ENCODE results near the gene ARPIN.

Gene ARPIN

DNA sequence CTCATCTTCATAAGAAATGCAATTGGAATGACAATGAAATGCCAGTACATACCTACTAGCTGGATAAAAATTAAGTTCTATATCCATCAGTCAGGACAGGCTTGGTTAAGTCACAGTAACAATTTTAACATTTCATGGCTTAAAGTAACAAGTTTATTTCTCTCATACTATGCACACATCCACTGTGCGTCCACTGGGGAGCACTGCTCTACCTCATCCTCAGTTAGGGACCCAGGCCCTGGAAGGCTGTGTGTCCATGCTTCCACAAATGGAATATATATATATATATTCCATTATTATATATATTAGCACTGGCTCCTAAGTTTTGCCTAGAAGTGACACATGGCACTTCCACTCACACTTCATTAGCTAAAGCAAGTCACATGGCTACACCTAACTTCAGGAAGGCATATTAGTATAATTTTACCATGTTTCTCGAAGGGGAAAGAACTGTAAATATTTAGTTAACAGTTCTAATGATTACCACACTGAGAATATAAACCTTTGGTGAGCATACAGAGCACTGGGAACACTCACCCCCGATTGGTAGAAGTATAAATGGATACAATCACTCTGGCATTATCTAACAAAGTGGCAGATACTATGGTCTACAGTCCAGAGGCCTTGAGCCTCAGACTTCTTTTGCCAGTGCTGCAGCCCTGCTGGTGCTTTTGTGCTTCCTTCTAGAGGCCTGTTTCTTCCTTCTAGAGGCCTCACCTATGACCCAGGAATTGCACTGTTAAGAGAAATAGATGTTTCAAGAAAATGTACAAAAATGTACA lies 47.6 kb downstream of the ARPIN start:
- Histone ChIP-seq H3K4me3 (ENCODE audit: low read length) (no peak overlapping the region), H3K4me1 (ENCODE audit: control insufficient read depth, low read depth, low read length) (no peaks in the 10 kb centered on the region), H2BK120ac (ENCODE audit: low read depth, low read length) (no peak overlapping the region), H2AK5ac (ENCODE audit: low read length) (no peak overlapping the region), H3K23ac (ENCODE audit: low read length) (no peak overlapping the region), H3K79me1 (ENCODE audit: low read length) (no peaks in the 10 kb centered on the region), H3K18ac (ENCODE audit: low read length) (no peak overlapping the region), H3K36me3 (ENCODE audit: control insufficient read depth, insufficient read depth, low read length) (peaks cover 1% of the 10 kb centered on the region), H3K56ac (ENCODE audit: low read length) (no peak overlapping the region), H3K4ac (ENCODE audit: low read depth, low read length) (no peak overlapping the region), H2BK15ac (replicated peaks; ENCODE audit: low read depth) (no peak overlapping the region), H4K8ac (ENCODE audit: low read depth, low read length) (no peak overlapping the region), H2BK5ac (ENCODE audit: low read length) (no peak overlapping the region), H3K9ac (ENCODE audit: low read length) (no peak overlapping the region), H3K27ac (ENCODE audit: low read depth, low read length) (no peak overlapping the region), H3K4me2 (ENCODE audit: low read length) (no peak overlapping the region), H4K5ac (ENCODE audit: low read length) (no peak overlapping the region), H3K27me3 (ENCODE audit: insufficient read depth, low read length, poor library complexity) (no peaks in the 10 kb centered on the region), H3K79me2 (ENCODE audit: control insufficient read depth, insufficient read depth, low read length) (no peaks in the 10 kb centered on the region)
- no CpG with 5 or more reads among the region's 3 CpGs for WGBS (ENCODE audit: extremely low coverage, insufficient coverage, low lambda C conversion rate)
- DNase-seq, result no peak

DNA sequence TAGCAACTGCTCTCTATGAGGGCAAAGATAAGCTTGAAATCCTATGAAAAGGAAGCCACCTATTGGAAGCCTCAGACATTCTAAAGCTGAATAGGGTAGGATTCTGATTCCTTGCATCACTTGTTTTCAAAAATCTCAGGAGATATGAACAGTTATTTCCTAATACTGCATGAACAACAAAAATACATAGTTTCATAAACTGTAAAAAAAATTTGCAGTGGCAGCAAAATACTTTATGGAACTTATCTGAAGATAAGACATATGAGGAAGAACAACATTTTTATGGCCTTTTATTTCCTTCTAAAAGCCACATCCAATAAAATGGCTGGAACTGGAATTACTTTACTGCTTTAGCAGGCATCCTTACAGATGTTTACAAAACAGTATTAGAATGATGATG lies 48.8 kb downstream of the ARPIN start:
- H2AK5ac ChIP-seq (ENCODE audit: low read length), result no peak overlapping the region
- H2BK5ac ChIP-seq (ENCODE audit: low read length), result no peak overlapping the region
- no peak overlapping the region for H3K4me3 ChIP-seq (ENCODE audit: low read length)
- no peak overlapping the region for H2BK15ac ChIP-seq (replicated peaks; ENCODE audit: low read depth)
- no peak overlapping the region for H3K18ac ChIP-seq (ENCODE audit: low read length)
- H3K9ac ChIP-seq (ENCODE audit: low read length), result no peak overlapping the region
- no peak overlapping the region for H3K27ac ChIP-seq (ENCODE audit: low read depth, low read length)
- DNase-seq, result no peak
- no peak overlapping the region for H3K56ac ChIP-seq (ENCODE audit: low read length)
- no peak overlapping the region for H3K4me2 ChIP-seq (ENCODE audit: low read length)
- H3K4ac ChIP-seq (ENCODE audit: low read depth, low read length), result no peak overlapping the region
- H3K79me1 ChIP-seq (ENCODE audit: low read length), result no peaks in the 10 kb centered on the region
- H3K27me3 ChIP-seq (ENCODE audit: insufficient read depth, low read length, poor library complexity), result no peaks in the 10 kb centered on the region
- no peak overlapping the region for H4K8ac ChIP-seq (ENCODE audit: low read depth, low read length)
- H3K23ac ChIP-seq (ENCODE audit: low read length), result no peak overlapping the region
- H3K36me3 ChIP-seq (ENCODE audit: control insufficient read depth, insufficient read depth, low read length), result peaks cover 1% of the 10 kb centered on the region
- H4K5ac ChIP-seq (ENCODE audit: low read length), result no peak overlapping the region
- H3K4me1 ChIP-seq (ENCODE audit: control insufficient read depth, low read depth, low read length), result no peaks in the 10 kb centered on the region
- H3K79me2 ChIP-seq (ENCODE audit: control insufficient read depth, insufficient read depth, low read length), result no peaks in the 10 kb centered on the region
- H2BK120ac ChIP-seq (ENCODE audit: low read depth, low read length), result no peak overlapping the region

DNA sequence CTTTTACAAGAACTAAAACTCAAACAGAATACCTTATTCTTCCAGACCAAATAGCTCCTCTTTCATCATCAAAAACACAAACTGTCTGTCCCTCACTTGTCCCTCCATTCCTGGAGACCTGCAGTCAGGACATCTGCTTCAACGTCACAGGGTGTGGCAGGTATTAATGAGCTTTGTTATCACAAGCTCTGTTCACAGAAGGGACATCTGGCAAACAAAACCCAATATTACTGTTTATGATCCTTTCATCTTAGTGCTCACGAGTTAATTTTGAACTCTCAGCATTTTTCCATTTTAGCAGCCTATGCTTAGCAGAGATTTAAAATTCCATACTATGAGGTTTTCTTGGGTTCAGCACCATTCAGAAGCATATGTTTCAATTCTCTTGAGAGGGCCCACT lies 51.9 kb downstream of the ARPIN start:
- no peaks in the 10 kb centered on the region for H3K79me1 ChIP-seq (ENCODE audit: low read length)
- H3K56ac ChIP-seq (ENCODE audit: low read length), result no peak overlapping the region
- H3K23ac ChIP-seq (ENCODE audit: low read length), result no peak overlapping the region
- no peak overlapping the region for H3K4me2 ChIP-seq (ENCODE audit: low read length)
- no peak overlapping the region for H3K18ac ChIP-seq (ENCODE audit: low read length)
- H4K5ac ChIP-seq (ENCODE audit: low read length), result no peak overlapping the region
- H2BK120ac ChIP-seq (ENCODE audit: low read depth, low read length), result no peak overlapping the region
- H3K36me3 ChIP-seq (ENCODE audit: control insufficient read depth, insufficient read depth, low read length), result peaks cover 3% of the 10 kb centered on the region
- no peak overlapping the region for H4K8ac ChIP-seq (ENCODE audit: low read depth, low read length)
- no peak overlapping the region for H2AK5ac ChIP-seq (ENCODE audit: low read length)
- no peak overlapping the region for H3K4ac ChIP-seq (ENCODE audit: low read depth, low read length)
- no peak overlapping the region for H2BK5ac ChIP-seq (ENCODE audit: low read length)
- H3K79me2 ChIP-seq (ENCODE audit: control insufficient read depth, insufficient read depth, low read length), result no peaks in the 10 kb centered on the region
- H3K27ac ChIP-seq (ENCODE audit: low read depth, low read length), result no peak overlapping the region
- H3K4me3 ChIP-seq (ENCODE audit: low read length), result no peak overlapping the region
- WGBS (ENCODE audit: extremely low coverage, insufficient coverage, low lambda C conversion rate), result no CpG with 5 or more reads among the region's 2 CpGs
- no peak overlapping the region for H3K9ac ChIP-seq (ENCODE audit: low read length)
- no peak for DNase-seq
- H3K4me1 ChIP-seq (ENCODE audit: control insufficient read depth, low read depth, low read length), result no peaks in the 10 kb centered on the region
- no peaks in the 10 kb centered on the region for H3K27me3 ChIP-seq (ENCODE audit: insufficient read depth, low read length, poor library complexity)
- H2BK15ac ChIP-seq (replicated peaks; ENCODE audit: low read depth), result no peak overlapping the region

DNA sequence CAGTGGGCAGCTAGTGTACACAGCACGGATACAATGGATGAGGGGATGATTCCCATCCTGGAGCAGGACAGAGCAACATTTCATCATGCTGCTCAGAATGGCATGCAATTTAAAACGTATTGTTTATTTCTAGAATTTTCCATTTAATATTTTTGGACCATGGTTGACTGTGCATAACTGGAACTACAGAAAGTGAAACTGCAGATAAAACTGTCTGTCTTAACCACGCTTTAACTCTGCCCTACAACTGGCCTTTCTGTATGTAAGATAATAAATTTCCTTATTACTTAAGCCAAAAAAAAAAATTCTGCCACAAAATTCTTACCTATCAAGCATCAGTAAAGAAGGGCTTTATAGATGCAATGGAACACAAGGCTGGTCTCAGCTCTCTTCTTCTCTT lies 52.3 kb downstream of the ARPIN start:
- Histone ChIP-seq H3K79me2 (ENCODE audit: control insufficient read depth, insufficient read depth, low read length) (no peaks in the 10 kb centered on the region), H3K9ac (ENCODE audit: low read length) (no peak overlapping the region), H3K4me3 (ENCODE audit: low read length) (no peak overlapping the region), H3K56ac (ENCODE audit: low read length) (no peak overlapping the region), H2BK5ac (ENCODE audit: low read length) (no peak overlapping the region), H3K27ac (ENCODE audit: low read depth, low read length) (no peak overlapping the region), H3K4me1 (ENCODE audit: control insufficient read depth, low read depth, low read length) (no peaks in the 10 kb centered on the region), H2BK120ac (ENCODE audit: low read depth, low read length) (no peak overlapping the region), H2AK5ac (ENCODE audit: low read length) (no peak overlapping the region), H3K4ac (ENCODE audit: low read depth, low read length) (no peak overlapping the region), H3K4me2 (ENCODE audit: low read length) (no peak overlapping the region), H4K5ac (ENCODE audit: low read length) (no peak overlapping the region), H3K23ac (ENCODE audit: low read length) (no peak overlapping the region), H3K27me3 (ENCODE audit: insufficient read depth, low read length, poor library complexity) (no peaks in the 10 kb centered on the region), H2BK15ac (replicated peaks; ENCODE audit: low read depth) (no peak overlapping the region), H3K18ac (ENCODE audit: low read length) (no peak overlapping the region), H4K8ac (ENCODE audit: low read depth, low read length) (no peak overlapping the region), H3K79me1 (ENCODE audit: low read length) (no peaks in the 10 kb centered on the region), H3K36me3 (ENCODE audit: control insufficient read depth, insufficient read depth, low read length) (peaks cover 3% of the 10 kb centered on the region)
- no peak for DNase-seq
- WGBS (ENCODE audit: extremely low coverage, insufficient coverage, low lambda C conversion rate), result no CpG with 5 or more reads among the region's 3 CpGs

DNA sequence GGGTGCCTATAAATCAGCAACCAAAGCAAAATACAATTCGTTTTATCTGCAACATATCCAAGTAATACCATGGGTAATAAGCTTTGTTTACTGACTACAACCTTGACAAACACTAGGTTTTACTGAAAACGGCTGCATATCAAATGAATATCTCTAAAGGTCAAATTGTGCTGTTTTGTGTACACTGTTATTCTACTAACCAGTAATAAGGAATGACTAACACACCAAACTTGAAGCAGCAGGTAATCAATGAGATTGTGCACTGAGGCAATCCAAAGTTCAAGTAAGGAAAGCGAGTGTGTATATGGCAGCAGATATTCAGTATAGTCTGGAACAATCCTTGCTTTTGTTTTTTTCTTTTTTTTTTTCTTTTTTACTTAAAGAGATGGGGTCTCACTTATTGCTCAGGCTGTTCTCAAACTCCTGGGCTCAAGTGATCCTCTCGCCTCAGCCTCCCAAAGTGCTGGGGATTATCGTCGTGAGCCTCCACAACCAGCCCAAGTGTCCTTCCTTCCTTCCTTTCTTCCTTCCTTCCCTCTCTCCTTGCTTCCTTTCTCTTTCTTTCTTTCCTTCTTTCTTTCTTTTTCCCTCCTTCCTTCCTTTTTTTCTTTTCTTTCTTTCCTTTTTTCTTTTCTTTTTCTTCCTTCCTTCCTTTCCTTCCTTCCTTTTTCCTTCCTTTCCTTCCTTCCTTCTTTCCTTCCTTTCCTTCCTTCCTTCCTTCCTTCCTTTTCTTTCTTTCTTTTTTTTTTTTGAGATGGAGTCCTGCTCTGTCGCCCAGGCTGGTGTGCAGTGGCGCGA lies 53.9 kb downstream of the ARPIN start:
- H2AK5ac ChIP-seq (ENCODE audit: low read length), result no peak overlapping the region
- no peak overlapping the region for H2BK120ac ChIP-seq (ENCODE audit: low read depth, low read length)
- DNase-seq, result no peak
- no peaks in the 10 kb centered on the region for H3K27me3 ChIP-seq (ENCODE audit: insufficient read depth, low read length, poor library complexity)
- H2BK15ac ChIP-seq (replicated peaks; ENCODE audit: low read depth), result no peak overlapping the region
- H3K27ac ChIP-seq (ENCODE audit: low read depth, low read length), result no peak overlapping the region
- H3K23ac ChIP-seq (ENCODE audit: low read length), result no peak overlapping the region
- no peak overlapping the region for H2BK5ac ChIP-seq (ENCODE audit: low read length)
- H4K8ac ChIP-seq (ENCODE audit: low read depth, low read length), result no peak overlapping the region
- no peak overlapping the region for H3K18ac ChIP-seq (ENCODE audit: low read length)
- H3K79me2 ChIP-seq (ENCODE audit: control insufficient read depth, insufficient read depth, low read length), result no peaks in the 10 kb centered on the region
- WGBS (ENCODE audit: extremely low coverage, insufficient coverage, low lambda C conversion rate), result no CpG with 5 or more reads among the region's 9 CpGs
- H3K4ac ChIP-seq (ENCODE audit: low read depth, low read length), result no peak overlapping the region
- no peak overlapping the region for H3K9ac ChIP-seq (ENCODE audit: low read length)
- H3K4me2 ChIP-seq (ENCODE audit: low read length), result no peak overlapping the region
- no peaks in the 10 kb centered on the region for H3K79me1 ChIP-seq (ENCODE audit: low read length)
- H3K4me3 ChIP-seq (ENCODE audit: low read length), result no peak overlapping the region
- H3K4me1 ChIP-seq (ENCODE audit: control insufficient read depth, low read depth, low read length), result no peaks in the 10 kb centered on the region
- H4K5ac ChIP-seq (ENCODE audit: low read length), result no peak overlapping the region
- no peak overlapping the region for H3K56ac ChIP-seq (ENCODE audit: low read length)
- peaks cover 3% of the 10 kb centered on the region for H3K36me3 ChIP-seq (ENCODE audit: control insufficient read depth, insufficient read depth, low read length)
